Natural killer cell treated with Interleukin-12 subunit alpha and Interleukin-12 subunit beta and Interleukin-15 and Interleukin-18, amount 100 ng/mL, for 72 hours (primary cell): ENCODE measurements around the gene CYTH4. TPM values are rescaled to one million over a fixed set of nuclear protein-coding genes. Genes with fewer than 3 reads are reported as not detected.

Experiments used
- ATAC-seq, 2 donors: fragments of 150-1000 bp; cut with Tn5 transposase in 1 of 2; sonication (Bioruptor Pico), chemical (Tn5 transposase) in 1 of 2; 2 replicates each; pipeline ENCODE4 v1.10.0; 2021
- DNase-seq: peaks from one replicate; pipeline ENCODE4 v3.0.0; 2022; ENCODE audit warnings: low spot score
- H3K27ac Mint-ChIP-seq, 2 donors: 1 replicate in 1 of 2; 2 replicates in 1 of 2; pipeline ENCODE4 v1.8.0; 2022; ENCODE audit warnings: mixed read lengths in 2 of 2, mild to moderate bottlenecking in 1 of 2, moderate library complexity in 1 of 2
- H3K27me3 Mint-ChIP-seq, 2 donors: 1 replicate in 1 of 2; 2 replicates in 1 of 2; pipeline ENCODE4 v1.8.0; 2022; ENCODE audit warnings: mixed read lengths in 2 of 2
- H3K36me3 Mint-ChIP-seq: one replicate; pipeline ENCODE4 v1.8.0; 2022; ENCODE audit warnings: mixed read lengths
- H3K4me1 Mint-ChIP-seq, 2 donors: 1 replicate in 1 of 2; 2 replicates in 1 of 2; pipeline ENCODE4 v1.8.0; 2022; ENCODE audit warnings: low read depth in 2 of 2, mixed read lengths in 2 of 2, mild to moderate bottlenecking in 1 of 2
- H3K4me3 Mint-ChIP-seq: one replicate; pipeline ENCODE4 v1.8.0; 2022; ENCODE audit warnings: mixed read lengths
- H3K9me3 Mint-ChIP-seq: 2 replicates; pipeline ENCODE4 v1.8.0; 2022; ENCODE audit warnings: mixed read lengths
- total RNA-seq, 2 donors: library from RNA; stranded (reverse); gene quantifications; one replicate each; pipeline ENCODE4 v1.2.3, GENCODE V29; 2022

Gene CYTH4
- total RNA-seq, 2 donors from 2014 or later, result 36.0 to 41.1 TPM

DNA sequence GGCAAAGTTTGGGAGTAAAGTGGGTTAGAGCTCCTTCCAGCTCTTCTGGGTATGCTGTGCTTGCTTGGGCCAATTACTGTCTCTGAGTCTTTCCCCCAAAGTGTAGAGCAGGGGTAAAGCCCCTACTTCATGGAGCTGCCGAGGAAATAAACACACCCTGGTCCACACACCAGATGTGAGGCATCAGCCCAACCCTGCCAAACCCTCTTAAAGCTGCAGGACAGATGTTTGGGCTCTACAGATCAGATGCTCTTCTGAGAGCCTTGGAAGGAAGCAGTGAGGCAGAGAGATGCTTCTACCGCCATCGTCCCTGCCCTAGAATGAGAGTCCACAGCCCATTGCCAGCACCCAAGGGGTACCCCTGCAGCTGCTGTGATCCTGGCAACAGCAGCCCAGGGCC, 80.3 kb downstream of the CYTH4 start:
- Mint-ChIP-seq H3K27me3 (peaks cover 0 to 2% of the 10 kb centered on the region in 2 donors), H3K4me1 (peaks cover 0 to 6% of the 10 kb centered on the region in 2 donors), H3K36me3 (no peaks in the 10 kb centered on the region), H3K4me3 (no peak overlapping the region), H3K9me3 (no peaks in the 10 kb centered on the region), H3K27ac (no peak overlapping the region)
- no peak for ATAC-seq
- no peak for DNase-seq

DNA sequence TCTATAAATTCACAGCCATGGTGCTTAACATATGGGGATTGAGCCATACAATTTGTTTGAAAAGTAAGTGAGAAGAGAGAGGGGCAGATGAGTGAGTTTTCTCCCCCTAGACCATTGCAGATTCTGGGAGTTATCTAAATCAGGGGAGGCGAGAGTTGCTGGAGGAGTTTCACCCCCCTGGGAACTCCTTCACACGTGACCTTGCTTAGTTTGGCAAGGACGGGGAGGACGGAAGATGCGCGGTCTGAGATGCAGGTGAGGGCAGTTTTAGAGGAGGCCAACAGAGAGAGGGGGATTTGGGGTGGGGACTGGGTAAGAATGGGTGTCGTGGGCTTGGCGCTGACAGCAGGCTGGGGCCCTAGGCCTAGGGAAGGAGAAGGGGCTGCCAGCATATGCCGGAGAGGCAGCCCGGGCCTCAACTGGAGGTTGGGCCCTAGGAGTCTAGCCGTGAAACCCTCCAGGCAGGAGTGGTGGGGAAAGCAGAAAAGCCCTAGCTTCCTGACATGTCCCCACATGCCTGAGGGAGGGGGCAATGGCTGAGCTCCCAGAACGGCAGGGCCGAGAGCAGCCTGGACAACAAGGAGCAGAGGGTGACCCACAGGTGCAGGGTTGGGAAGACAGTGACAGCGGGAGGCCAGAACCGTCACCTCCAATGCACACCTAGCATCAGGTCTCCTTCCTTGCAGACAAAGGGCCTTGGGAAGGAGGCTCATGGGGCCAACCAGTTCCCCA, 81.1 kb downstream of the CYTH4 start:
- ATAC-seq, result no peak
- no peak overlapping the region for H3K27ac Mint-ChIP-seq
- DNase-seq, result no peak
- H3K9me3 Mint-ChIP-seq, result no peaks in the 10 kb centered on the region
- peaks cover 0 to 6% of the 10 kb centered on the region in 2 donors for H3K4me1 Mint-ChIP-seq
- H3K36me3 Mint-ChIP-seq, result no peaks in the 10 kb centered on the region
- H3K27me3 Mint-ChIP-seq, result peaks cover 0 to 2% of the 10 kb centered on the region in 2 donors
- no peak overlapping the region for H3K4me3 Mint-ChIP-seq

Other genes with a start within 250 kb of the CYTH4 start
- 10 to 100 TPM; 30.5 to 43.8 TPM for gene KCTD17, start 230.8 kb upstream of the CYTH4 start, total RNA-seq
- gene TMPRSS6, start 172.8 kb upstream of the CYTH4 start, total RNA-seq, result 1 to 10 TPM; 1.8 to 1.9 TPM
- 100 to 1,000 TPM; 508 to 635 TPM for gene IL2RB, start 132.6 kb upstream of the CYTH4 start, total RNA-seq
- 1 to 10 TPM; 1.3 to 3.9 TPM for gene C1QTNF6, start 94.3 kb upstream of the CYTH4 start, total RNA-seq
- under 1 TPM; 0.11 to 0.29 TPM for gene SSTR3, start 70.0 kb upstream of the CYTH4 start, total RNA-seq
- 1,000 to 10,000 TPM in 1 of 2 donors, 100 to 1,000 TPM in 1; 666 to 1,078 TPM for gene RAC2, start 38.2 kb upstream of the CYTH4 start, total RNA-seq
- gene ELFN2, start 145.0 kb downstream of the CYTH4 start, total RNA-seq, result under 1 TPM in 1 of 2 donors, not detected in 1; 0.40 TPM
- 100 to 1,000 TPM; 135 to 338 TPM for gene MFNG, start 203.9 kb downstream of the CYTH4 start, total RNA-seq
- gene CARD10, start 236.9 kb downstream of the CYTH4 start, total RNA-seq, result under 1 TPM; 0.38 to 0.53 TPM